ENCODE data around the gene ZNF394. TPM values are rescaled to one million over a fixed set of nuclear protein-coding genes. Genes with fewer than 3 reads are reported as not detected.

ZNF394 gene
- total RNA-seq, 1 donor = 23.4 TPM

DNA sequence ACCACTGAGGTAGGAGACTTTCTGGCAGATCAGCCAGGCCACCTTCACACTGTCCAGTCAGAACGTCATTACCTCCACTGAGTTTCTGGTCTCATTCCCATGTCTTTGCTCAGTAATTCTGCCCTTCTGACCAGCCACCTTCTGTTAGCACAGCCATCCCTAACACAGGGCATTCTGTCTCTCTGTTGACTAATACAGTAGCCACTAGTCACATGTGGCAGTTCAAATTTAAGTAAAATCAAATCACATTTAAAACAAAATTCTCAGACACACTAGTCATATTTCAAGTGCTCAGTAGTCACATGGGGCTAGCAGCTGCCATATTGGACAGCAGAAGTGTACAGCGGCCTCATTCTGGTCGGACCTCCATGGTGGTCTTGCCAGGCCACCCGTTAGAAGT is 54.0 kb downstream of the ZNF394 start:
- H3K4me3 ChIP-seq (ENCODE audit: low read depth, low read length) = no peak overlapping the region
- DNase-seq (ENCODE audit: low read depth) = no peak
- TF ChIP-seq, protein P1, sequence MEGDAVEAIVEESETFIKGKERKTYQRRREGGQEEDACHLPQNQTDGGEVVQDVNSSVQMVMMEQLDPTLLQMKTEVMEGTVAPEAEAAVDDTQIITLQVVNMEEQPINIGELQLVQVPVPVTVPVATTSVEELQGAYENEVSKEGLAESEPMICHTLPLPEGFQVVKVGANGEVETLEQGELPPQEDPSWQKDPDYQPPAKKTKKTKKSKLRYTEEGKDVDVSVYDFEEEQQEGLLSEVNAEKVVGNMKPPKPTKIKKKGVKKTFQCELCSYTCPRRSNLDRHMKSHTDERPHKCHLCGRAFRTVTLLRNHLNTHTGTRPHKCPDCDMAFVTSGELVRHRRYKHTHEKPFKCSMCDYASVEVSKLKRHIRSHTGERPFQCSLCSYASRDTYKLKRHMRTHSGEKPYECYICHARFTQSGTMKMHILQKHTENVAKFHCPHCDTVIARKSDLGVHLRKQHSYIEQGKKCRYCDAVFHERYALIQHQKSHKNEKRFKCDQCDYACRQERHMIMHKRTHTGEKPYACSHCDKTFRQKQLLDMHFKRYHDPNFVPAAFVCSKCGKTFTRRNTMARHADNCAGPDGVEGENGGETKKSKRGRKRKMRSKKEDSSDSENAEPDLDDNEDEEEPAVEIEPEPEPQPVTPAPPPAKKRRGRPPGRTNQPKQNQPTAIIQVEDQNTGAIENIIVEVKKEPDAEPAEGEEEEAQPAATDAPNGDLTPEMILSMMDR (IDR thresholded peaks at IDR 0.05; ENCODE audit: insufficient read depth, low read length) = no peak

Other genes starting within 250 kb of the ZNF394 start
- not detected in 2 replicates for gene MYH16, start 227.4 kb downstream of the ZNF394 start, total RNA-seq (ENCODE audit: low replicate concordance)
- gene ARPC1A, start 174.4 kb downstream of the ZNF394 start, total RNA-seq (ENCODE audit: low replicate concordance) = 85.0 and 253 TPM in 2 replicates
- 249 and 358 TPM in 2 replicates for gene ARPC1B, start 125.6 kb downstream of the ZNF394 start, total RNA-seq (ENCODE audit: low replicate concordance)
- 29.2 and 66.9 TPM in 2 replicates for gene PDAP1, start 91.7 kb downstream of the ZNF394 start, total RNA-seq (ENCODE audit: low replicate concordance)
- 137 and 171 TPM in 2 replicates for gene BUD31, start 91.3 kb downstream of the ZNF394 start, total RNA-seq (ENCODE audit: low replicate concordance)
- gene PTCD1, start 61.5 kb downstream of the ZNF394 start, total RNA-seq (ENCODE audit: low replicate concordance) = 1.3 and 4.4 TPM in 2 replicates
- gene CPSF4, start 61.3 kb downstream of the ZNF394 start, total RNA-seq (ENCODE audit: low replicate concordance) = 13.1 and 23.3 TPM in 2 replicates
- gene ATP5MF, start 34.1 kb downstream of the ZNF394 start, total RNA-seq (ENCODE audit: low replicate concordance) = 42.5 and 820 TPM in 2 replicates
- gene ZNF789, start 27.4 kb downstream of the ZNF394 start, total RNA-seq (ENCODE audit: low replicate concordance) = 3.9 and 6.9 TPM in 2 replicates
- 9.1 and 11.8 TPM in 2 replicates for gene ZKSCAN5, start 4.4 kb upstream of the ZNF394 start, total RNA-seq (ENCODE audit: low replicate concordance)
- 5.9 and 8.9 TPM in 2 replicates for gene FAM200A, start 51.8 kb upstream of the ZNF394 start, total RNA-seq (ENCODE audit: low replicate concordance)
- gene ZNF655, start 58.4 kb upstream of the ZNF394 start, total RNA-seq (ENCODE audit: low replicate concordance) = 54.2 and 76.0 TPM in 2 replicates
- 0.54 TPM in 1 of 2 replicates, not detected in the other for gene TMEM225B, start 98.0 kb upstream of the ZNF394 start, total RNA-seq (ENCODE audit: low replicate concordance)
- 8.1 and 22.0 TPM in 2 replicates for gene ZSCAN25, start 116.7 kb upstream of the ZNF394 start, total RNA-seq (ENCODE audit: low replicate concordance)
- gene CYP3A5, start 179.7 kb upstream of the ZNF394 start, total RNA-seq (ENCODE audit: low replicate concordance) = 1.1 and 2.9 TPM in 2 replicates
- 0.74 TPM in 1 of 2 replicates, not detected in the other for gene CYP3A7, start 234.9 kb upstream of the ZNF394 start, total RNA-seq (ENCODE audit: low replicate concordance)

Measured in fibroblast of the aortic adventitia (primary cell).